CD14-positive monocyte (primary cell): ENCODE data around the gene CCNG2. TPM values are rescaled to one million over a fixed set of nuclear protein-coding genes. Genes with fewer than 3 reads are reported as not detected.

Source experiments
- DNase-seq, 3 donors: peaks; one replicate each; pipeline ENCODE4 v3.0.0-alpha.2; 2011 to 2022
- H2AFZ ChIP-seq: 2 replicates; pipeline ENCODE4 v1.6.0; 2012; ENCODE audit warnings: mild to moderate bottlenecking, low read depth, low read length, inconsistent platforms; ENCODE audit not compliant: insufficient read depth, poor library complexity, severe bottlenecking
- H3K27ac ChIP-seq, 2 donors: 1 replicate in 1 of 2; 2 replicates in 1 of 2; pipeline ENCODE4 v1.5.1; 2012 to 2013; ENCODE audit warnings: low read length in 2 of 2, control low read depth in 1 of 2, inconsistent platforms in 1 of 2, low read depth in 1 of 2, mild to moderate bottlenecking in 1 of 2
- H3K27me3 ChIP-seq, 2 donors: one replicate each; pipeline versions ENCODE4 v1.6.0 to v1.6.1; 2011 to 2013; ENCODE audit warnings: low read length in 2 of 2; ENCODE audit not compliant: control insufficient read depth in 2 of 2, insufficient read depth in 2 of 2
- H3K36me3 ChIP-seq, 2 donors: replicated peaks in 1 of 2; 1 replicate in 1 of 2; 2 replicates in 1 of 2; pipeline versions ENCODE4 v1.5.1 to v1.6.1; 2012 to 2013; ENCODE audit warnings: low read length in 2 of 2, control low read depth in 1 of 2, inconsistent platforms in 1 of 2, mild to moderate bottlenecking in 1 of 2; ENCODE audit not compliant: insufficient read depth in 2 of 2, control insufficient read depth in 1 of 2
- H3K4me1 ChIP-seq, 2 donors: 1 replicate in 1 of 2; 2 replicates in 1 of 2; pipeline versions ENCODE4 v1.5.1 to v1.6.1; 2012 to 2013; ENCODE audit warnings: low read length in 2 of 2, control low read depth in 1 of 2, inconsistent platforms in 1 of 2, mild to moderate bottlenecking in 1 of 2, moderate library complexity in 1 of 2; ENCODE audit not compliant: insufficient read depth in 2 of 2, control insufficient read depth in 1 of 2
- H3K4me2 ChIP-seq: replicated peaks from 2 replicates; pipeline ENCODE3; 2012; ENCODE audit warnings: low read length, moderate library complexity, mild to moderate bottlenecking; ENCODE audit not compliant: poor library complexity, severe bottlenecking; ENCODE audit errors: extremely low read depth
- H3K4me3 ChIP-seq, 3 experiments: fragments of 200-600 bp in 1 of 3; sonication (generic) in 1 of 3; replicated peaks in 1 of 3; 1 replicate in 2 of 3; 2 replicates in 1 of 3; pipeline ENCODE4 v1.5.1; 2011 to 2013; ENCODE audit warnings: low read length in 3 of 3, mild to moderate bottlenecking in 3 of 3, control low read depth in 2 of 3, low read depth in 2 of 3, inconsistent platforms in 1 of 3, moderate library complexity in 1 of 3
- H3K79me2 ChIP-seq: 2 replicates; pipeline ENCODE4 v1.6.0; 2012; ENCODE audit warnings: mild to moderate bottlenecking, control low read depth, inconsistent platforms, low read length, moderate library complexity; ENCODE audit not compliant: insufficient read depth
- H3K9ac ChIP-seq: 2 replicates; pipeline ENCODE4 v1.6.0; 2017; ENCODE audit warnings: low read length, mild to moderate bottlenecking; ENCODE audit not compliant: insufficient read depth, poor library complexity, severe bottlenecking
- H3K9me3 ChIP-seq, 2 donors: replicated peaks in 1 of 2; 1 replicate in 1 of 2; 2 replicates in 1 of 2; pipeline versions ENCODE4 v1.5.1 to v1.6.1; 2012 to 2013; ENCODE audit warnings: low read length in 2 of 2, control low read depth in 1 of 2; ENCODE audit not compliant: control insufficient read depth in 1 of 2, insufficient read depth in 1 of 2
- H4K20me1 ChIP-seq: 2 replicates; pipeline ENCODE4 v1.6.0; 2012; ENCODE audit warnings: mild to moderate bottlenecking, low read length, control low read depth, moderate library complexity; ENCODE audit not compliant: insufficient read depth
- H3K27ac Mint-ChIP-seq, 7 donors: one replicate each; pipeline ENCODE4 v1.8.0; 2020; ENCODE audit warnings: mild to moderate bottlenecking in 7 of 7, mixed read lengths in 7 of 7, moderate library complexity in 6 of 7, inconsistent platforms in 2 of 7
- H3K27me3 Mint-ChIP-seq, 3 donors: one replicate each; pipeline ENCODE4 v1.8.0; 2021 to 2022; ENCODE audit warnings: low read depth in 3 of 3, mild to moderate bottlenecking in 3 of 3, mixed read lengths in 3 of 3, moderate library complexity in 3 of 3, inconsistent platforms in 1 of 3
- H3K36me3 Mint-ChIP-seq, 2 donors: one replicate each; pipeline ENCODE4 v1.8.0; 2020; ENCODE audit warnings: mixed read lengths in 2 of 2, inconsistent platforms in 1 of 2, mild to moderate bottlenecking in 1 of 2
- H3K4me1 Mint-ChIP-seq: one replicate; pipeline ENCODE4 v1.8.0; 2020; ENCODE audit warnings: mild to moderate bottlenecking, mixed read lengths
- H3K4me3 Mint-ChIP-seq, 2 donors: one replicate each; pipeline ENCODE4 v1.8.0; 2020; ENCODE audit warnings: mild to moderate bottlenecking in 2 of 2, mixed read lengths in 2 of 2, moderate library complexity in 1 of 2
- H3K9me3 Mint-ChIP-seq, 7 donors: one replicate each; pipeline ENCODE4 v1.8.0; 2020 to 2022; ENCODE audit warnings: mixed read lengths in 7 of 7, mild to moderate bottlenecking in 6 of 7, moderate library complexity in 6 of 7, inconsistent platforms in 2 of 7
- CTCF ChIP-seq: fragments of 200-600 bp; IDR thresholded peaks from one replicate; pipeline ENCODE4 v1.8.0; 2022; ENCODE audit warnings: antibody characterized with exemption, mild to moderate bottlenecking
- WGBS: methylation state at CpG from one replicate; pipeline ENCODE4 v1.1.5; 2013; ENCODE audit warnings: missing lambda C conversion rate; ENCODE audit not compliant: insufficient coverage; 5-methylcytosine and 5-hydroxymethylcytosine counted together
- intact Hi-C, 2 donors: fragments of 100-400 bp; cut with micrococcal nuclease; formaldehyde crosslinking; loops; one replicate each; pipeline versions ENCODE4 v1.15.0 to v1.15.1; 2023
- polyA plus RNA-seq, 3 donors: library from polyadenylated mRNA; depleted of rRNA in 1 of 3; unstranded in 2 of 3; stranded (reverse) in 1 of 3; fragments of 300-500 nt in 2 of 3; fragments of >200 nt in 1 of 3; fragmentation: Illumina TruSeq in 2 of 3; gene quantifications; 1 replicate in 2 of 3; 2 replicates in 1 of 3; pipeline ENCODE4 v1.2.3, GENCODE V29; 2012 to 2021

Gene CCNG2
- polyA plus RNA-seq, 3 donors, result 17.6 to 26.4 (median 23.3) TPM

GRCh38 chr4:77151241-77151640, 5.8 kb upstream of the CCNG2 start:
- H3K27ac Mint-ChIP-seq, result no peak overlapping the region
- no peak for DNase-seq
- H3K4me1 ChIP-seq, result peaks cover 55 to 58% of the 10 kb centered on the region in 2 donors

GRCh38 chr4:77152421-77152820, 4.6 kb upstream of the CCNG2 start:
- no peak overlapping the region for H3K4me2 ChIP-seq
- H3K4me3 Mint-ChIP-seq, result no peak overlapping the region
- H3K9ac ChIP-seq, result no peak overlapping the region

More at GRCh38 chr4:77151241-77151640, 5.8 kb upstream of the CCNG2 start:
- Histone ChIP-seq H4K20me1 (no peaks in the 10 kb centered on the region), H3K27me3 (no peaks in the 10 kb centered on the region), H3K36me3 (no peaks in the 10 kb centered on the region), H3K27ac (no peak overlapping the region), H3K79me2 (no peaks in the 10 kb centered on the region), H3K9me3 (no peaks in the 10 kb centered on the region), H2AFZ (no peak overlapping the region), H3K4me2 (no peak overlapping the region), H3K4me3 (no peak overlapping the region), H3K9ac (no peak overlapping the region)
- H3K4me1 Mint-ChIP-seq, result peaks cover 53% of the 10 kb centered on the region
- no peak overlapping the region for H3K4me3 Mint-ChIP-seq
- WGBS, result 100% methylated on average over 1 of the region's 6 CpGs
- intact Hi-C loops, result loop anchor here in 1 of 2 donors (10.0 kb wide), 1 partner anchor 936 kb away; the partner anchor contains the start of gene SCARB2
- H3K9me3 Mint-ChIP-seq, result no peaks in the 10 kb centered on the region
- H3K36me3 Mint-ChIP-seq, result no peaks in the 10 kb centered on the region
- no peak for TF ChIP-seq CTCF
- no peaks in the 10 kb centered on the region for H3K27me3 Mint-ChIP-seq

More at GRCh38 chr4:77152421-77152820, 4.6 kb upstream of the CCNG2 start:
- peaks cover 47% of the 10 kb centered on the region for H3K4me1 Mint-ChIP-seq
- H3K36me3 Mint-ChIP-seq, result no peaks in the 10 kb centered on the region
- Histone ChIP-seq H2AFZ (no peak overlapping the region), H3K27ac (no peak overlapping the region), H3K36me3 (no peaks in the 10 kb centered on the region), H3K4me3 (no peak overlapping the region), H3K27me3 (no peaks in the 10 kb centered on the region), H3K9me3 (no peaks in the 10 kb centered on the region), H4K20me1 (no peaks in the 10 kb centered on the region), H3K4me1 (peaks cover 48 to 50% of the 10 kb centered on the region in 2 donors), H3K79me2 (peaks cover 5% of the 10 kb centered on the region)
- intact Hi-C loops, result loop anchor here in 1 of 2 donors (10.0 kb wide), 1 partner anchor 938 kb away; the partner anchor contains the start of gene SCARB2
- no peak for TF ChIP-seq CTCF
- H3K9me3 Mint-ChIP-seq, result no peaks in the 10 kb centered on the region
- no peaks in the 10 kb centered on the region for H3K27me3 Mint-ChIP-seq
- no CpG with 5 or more reads among the region's 5 CpGs for WGBS
- no peak for DNase-seq
- H3K27ac Mint-ChIP-seq, result peak overlapping the region in 1 of 7 donors; percentile 25
